ENCODE results near the gene H2BK1.

H2BK1 gene

GRCh38 chr7:151254851-151255250, 44.6 kb upstream of the H2BK1 start:
- CTCF ChIA-PET: interaction anchor here (1.7 kb wide), 1 partner anchor 10 kb away, joined by 6 read pairs; no protein-coding TSS in a partner anchor
- no peak for DNase-seq (ENCODE audit: extremely low spot score)
- POLR2A ChIA-PET: interaction anchor here (0.6 to 2.9 kb wide), 2 partner anchors 22 to 70 kb away, joined by 3 to 8 read pairs; no protein-coding TSS in a partner anchor
- no peak for TF ChIP-seq FOXA1 (IDR thresholded peaks at IDR 0.05)
- no peak for TF ChIP-seq CTBP1 (IDR thresholded peaks at IDR 0.05; ENCODE audit: borderline replicate concordance)
- TF ChIP-seq FOXK2 (IDR thresholded peaks at IDR 0.05): no peak
- no peak for TF ChIP-seq FOXM1 (IDR thresholded peaks at IDR 0.05; ENCODE audit: borderline replicate concordance)
- TF ChIP-seq LEF1 (IDR thresholded peaks at IDR 0.05; ENCODE audit: borderline replicate concordance): no peak
- TF ChIP-seq L3MBTL2 (conservative IDR thresholded peaks at IDR 0.05): no peak

- ChIA-PET CTCF (interaction anchor here (1.7 kb wide), 1 partner anchor 10 kb away, joined by 6 read pairs; no protein-coding TSS in a partner anchor), POLR2A (interaction anchor here (2.9 kb wide), 1 partner anchor 23 kb away, joined by 8 read pairs; no protein-coding TSS in a partner anchor)
- no peak for TF ChIP-seq ARNT (IDR thresholded peaks at IDR 0.05)
- no peak for DNase-seq (ENCODE audit: extremely low spot score)
These were observed 44.0 kb upstream of the H2BK1 start for GRCh38 chr7:151254316-151254715.

- ChIA-PET POLR2A (interaction anchor here (1.4 to 4.4 kb wide), 7 partner anchors 11 to 173 kb away, joined by 3 to 29 read pairs (median 5); partner anchors contain the start of genes ABCF2, CHPF2 and FASTK), CTCF (interaction anchor here (0.6 to 2.0 kb wide), 2 partner anchors 9 to 19 kb away, joined by 3 to 9 read pairs; no protein-coding TSS in a partner anchor)
- DNase-seq (ENCODE audit: extremely low spot score): no peak
- TF ChIP-seq NFRKB (IDR thresholded peaks at IDR 0.05): no peak
These were observed 42.8 kb upstream of the H2BK1 start for GRCh38 chr7:151252961-151253711.

- CTCF ChIA-PET: interaction anchor here (0.6 to 2.0 kb wide), 3 partner anchors 8 to 85 kb away, joined by 3 to 9 read pairs (median 3); partner anchors contain the start of gene GBX1
- TF ChIP-seq TARDBP (IDR thresholded peaks at IDR 0.05) (no peak), ARNT (IDR thresholded peaks at IDR 0.05) (no peak), CTBP1 (IDR thresholded peaks at IDR 0.05; ENCODE audit: borderline replicate concordance) (no peak), ELF4 (IDR thresholded peaks at IDR 0.05) (no peak), BHLHE40 (IDR thresholded peaks at IDR 0.05; ENCODE audit: borderline replicate concordance) (no peak), FOXA1 (IDR thresholded peaks at IDR 0.05) (no peak), PKNOX1 (IDR thresholded peaks at IDR 0.05) (no peak), FOXM1 (IDR thresholded peaks at IDR 0.05; ENCODE audit: borderline replicate concordance) (no peak), ZNF384 (IDR thresholded peaks at IDR 0.05) (no peak), HDGF (IDR thresholded peaks at IDR 0.05; ENCODE audit: borderline replicate concordance) (no peak), FOXK2 (IDR thresholded peaks at IDR 0.05) (no peak)
- no peak for DNase-seq (ENCODE audit: extremely low spot score)
- POLR2A ChIA-PET: interaction anchor here (0.9 to 4.4 kb wide), 14 partner anchors 9 to 172 kb away, joined by 3 to 29 read pairs (median 4); partner anchors contain the start of genes ABCF2, CHPF2 and FASTK
These were observed 42.2 kb upstream of the H2BK1 start for GRCh38 chr7:151252561-151252835.

- POLR2A ChIA-PET: interaction anchor here (0.6 to 4.4 kb wide), 18 partner anchors 8 to 172 kb away, joined by 3 to 29 read pairs (median 4); partner anchors contain the start of genes ABCF2, CHPF2, FASTK and NUB1
- CTCF ChIA-PET: interaction anchor here (0.7 to 2.0 kb wide), 4 partner anchors 8 to 84 kb away, joined by 3 to 9 read pairs (median 3); partner anchors contain the start of gene GBX1
- TF ChIP-seq PKNOX1 (IDR thresholded peaks at IDR 0.05) (no peak), FOXM1 (IDR thresholded peaks at IDR 0.05; ENCODE audit: borderline replicate concordance) (peak; percentile 68; the same call in 1 of the 2 replicates), BHLHE40 (IDR thresholded peaks at IDR 0.05; ENCODE audit: borderline replicate concordance) (no peak), LEF1 (IDR thresholded peaks at IDR 0.05; ENCODE audit: borderline replicate concordance) (no peak), ARNT (IDR thresholded peaks at IDR 0.05) (0 out of 2 replicates have a peak, but pooled peaks have one; percentile 41), CTBP1 (IDR thresholded peaks at IDR 0.05; ENCODE audit: borderline replicate concordance) (no peak), ZNF384 (IDR thresholded peaks at IDR 0.05) (no peak), L3MBTL2 (conservative IDR thresholded peaks at IDR 0.05) (peak; percentile 35; the same call in 1 of the 2 replicates), SP1 (IDR thresholded peaks at IDR 0.05) (no peak)
- peak; percentile 87 for DNase-seq (ENCODE audit: extremely low spot score)
These were observed 41.6 kb upstream of the H2BK1 start for GRCh38 chr7:151251689-151252560.

- POLR2A ChIA-PET: interaction anchor here (0.9 to 4.4 kb wide), 8 partner anchors 9 to 50 kb away, joined by 3 to 29 read pairs (median 4); partner anchors contain the start of genes ABCF2 and CHPF2
- CTCF ChIA-PET: interaction anchor here (0.9 to 1.1 kb wide), 2 partner anchors 28 to 117 kb away, joined by 3 read pairs; no protein-coding TSS in a partner anchor
- no peak for DNase-seq (ENCODE audit: extremely low spot score)
These were observed 41.0 kb upstream of the H2BK1 start for GRCh38 chr7:151251328-151251688.

More at GRCh38 chr7:151251328-151251688, 41.0 kb upstream of the H2BK1 start:
- 0 out of 2 replicates have a peak, but pooled peaks have one; percentile 61 for TF ChIP-seq HDGF (IDR thresholded peaks at IDR 0.05; ENCODE audit: borderline replicate concordance)
- peak; percentile 41 for TF ChIP-seq L3MBTL2 (conservative IDR thresholded peaks at IDR 0.05)
- no peak for TF ChIP-seq ZNF384 (IDR thresholded peaks at IDR 0.05)
- no peak for TF ChIP-seq ELF4 (IDR thresholded peaks at IDR 0.05)
- no peak for TF ChIP-seq LEF1 (IDR thresholded peaks at IDR 0.05; ENCODE audit: borderline replicate concordance)
- TF ChIP-seq SP1 (IDR thresholded peaks at IDR 0.05): no peak
- no peak for TF ChIP-seq FOXA1 (IDR thresholded peaks at IDR 0.05)

Measured in HEK293T (cell line).